BJ (cell line): ENCODE results near the gene MYH7. TPM values are rescaled to one million over a fixed set of nuclear protein-coding genes. Genes with fewer than 3 reads are reported as not detected.

Experiments used
- CTCF ChIA-PET: fragments of 350-600 bp; formaldehyde crosslinking; extraction: SDS; loops from one replicate; lab custom pipeline; 2021; ENCODE audit warnings: antibody characterized with exemption, inconsistent platforms; lab: Yijun Ruan, JAX
- POLR2A ChIA-PET: fragments of 300-600 bp; sonication (Branson Sonifier 250); formaldehyde crosslinking; extraction: SDS; loops from one replicate; lab custom pipeline; 2021; ENCODE audit warnings: antibody characterized with exemption; lab: Charles Lee
- DNase-seq: peaks from one replicate; pipeline ENCODE4 v3.0.0-alpha.2; 2011; ENCODE audit warnings: low read depth
- H3K27me3 ChIP-seq: 2 replicates; pipeline ENCODE4 v1.6.0; 2011; ENCODE audit warnings: low read length; ENCODE audit not compliant: control insufficient read depth, insufficient read depth
- H3K36me3 ChIP-seq: 2 replicates; pipeline ENCODE4 v1.5.1; 2011; ENCODE audit warnings: low read length; ENCODE audit not compliant: control insufficient read depth, insufficient read depth
- H3K4me3 ChIP-seq: 2 replicates; pipeline ENCODE4 v1.5.1; 2011; ENCODE audit warnings: low read depth, mild to moderate bottlenecking, control low read depth, low read length
- polyA plus RNA-seq: library from polyadenylated mRNA; depleted of rRNA; stranded (reverse); fragments of >200 nt; gene quantifications from 2 replicates; pipeline ENCODE4 v1.2.3, GENCODE V29; 2011
- TF ChIP-seq, protein P1 (sequence below): IDR thresholded peaks from 2 replicates; pipeline ENCODE4 v1.5.1; 2011; ENCODE audit warnings: low read depth, mild to moderate bottlenecking, control low read depth, inconsistent platforms, low read length, moderate library complexity; ENCODE audit not compliant: insufficient read depth

The MYH7 gene
- polyA plus RNA-seq, 1 experiment, result not detected

DNA sequence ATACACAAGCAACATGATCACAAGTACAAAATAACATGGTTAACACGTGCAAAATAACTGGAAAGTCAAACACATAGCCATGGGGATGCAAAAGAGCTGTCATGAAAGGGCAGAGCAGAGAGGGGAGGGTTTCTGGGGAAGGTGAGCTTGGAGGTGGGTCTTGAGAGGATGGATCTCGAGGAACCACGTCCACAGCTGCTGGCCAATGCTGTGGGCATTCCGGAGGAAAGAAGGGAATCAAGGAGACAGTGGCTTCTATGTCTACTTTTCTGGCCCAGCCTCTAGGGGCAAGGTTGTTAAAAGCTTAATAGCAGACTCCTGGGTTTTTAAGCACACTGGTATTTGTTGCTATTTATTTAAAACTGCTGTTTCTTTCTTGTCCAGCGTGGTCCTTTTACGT is 8.4 kb upstream of the MYH7 start:
- ChIA-PET CTCF (no interaction called here), POLR2A (no interaction called here)
- TF ChIP-seq, protein P1, sequence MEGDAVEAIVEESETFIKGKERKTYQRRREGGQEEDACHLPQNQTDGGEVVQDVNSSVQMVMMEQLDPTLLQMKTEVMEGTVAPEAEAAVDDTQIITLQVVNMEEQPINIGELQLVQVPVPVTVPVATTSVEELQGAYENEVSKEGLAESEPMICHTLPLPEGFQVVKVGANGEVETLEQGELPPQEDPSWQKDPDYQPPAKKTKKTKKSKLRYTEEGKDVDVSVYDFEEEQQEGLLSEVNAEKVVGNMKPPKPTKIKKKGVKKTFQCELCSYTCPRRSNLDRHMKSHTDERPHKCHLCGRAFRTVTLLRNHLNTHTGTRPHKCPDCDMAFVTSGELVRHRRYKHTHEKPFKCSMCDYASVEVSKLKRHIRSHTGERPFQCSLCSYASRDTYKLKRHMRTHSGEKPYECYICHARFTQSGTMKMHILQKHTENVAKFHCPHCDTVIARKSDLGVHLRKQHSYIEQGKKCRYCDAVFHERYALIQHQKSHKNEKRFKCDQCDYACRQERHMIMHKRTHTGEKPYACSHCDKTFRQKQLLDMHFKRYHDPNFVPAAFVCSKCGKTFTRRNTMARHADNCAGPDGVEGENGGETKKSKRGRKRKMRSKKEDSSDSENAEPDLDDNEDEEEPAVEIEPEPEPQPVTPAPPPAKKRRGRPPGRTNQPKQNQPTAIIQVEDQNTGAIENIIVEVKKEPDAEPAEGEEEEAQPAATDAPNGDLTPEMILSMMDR, result no peak
- DNase-seq, result no peak
- Histone ChIP-seq H3K36me3 (no peaks in the 10 kb centered on the region), H3K4me3 (no peak overlapping the region), H3K27me3 (peaks cover 5% of the 10 kb centered on the region)

DNA sequence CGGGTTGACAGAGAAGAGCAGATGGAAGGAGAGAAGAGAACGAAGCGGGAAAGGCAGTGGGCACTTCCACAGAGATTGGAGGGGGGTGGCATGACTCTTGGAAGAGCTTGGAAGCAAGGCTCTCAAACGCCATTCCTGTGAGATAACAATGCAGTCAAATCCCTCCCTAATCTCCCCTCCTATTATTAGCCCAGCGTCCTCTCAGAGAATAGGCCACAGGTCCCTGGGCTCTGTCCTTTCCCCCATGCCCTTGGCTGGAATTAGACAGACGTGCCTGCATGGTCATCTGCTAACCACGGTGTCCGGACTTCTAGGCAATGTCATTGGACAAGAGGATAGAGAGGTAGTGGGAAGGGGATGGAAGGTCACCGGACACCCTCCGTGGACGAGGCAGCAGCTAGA is 8.0 kb upstream of the MYH7 start:
- Histone ChIP-seq H3K4me3 (no peak overlapping the region), H3K36me3 (no peaks in the 10 kb centered on the region), H3K27me3 (peaks cover 5% of the 10 kb centered on the region)
- CTCF ChIA-PET, result no interaction called here
- TF ChIP-seq, protein P1, result no peak
- DNase-seq, result no peak
- POLR2A ChIA-PET, result no interaction called here

DNA sequence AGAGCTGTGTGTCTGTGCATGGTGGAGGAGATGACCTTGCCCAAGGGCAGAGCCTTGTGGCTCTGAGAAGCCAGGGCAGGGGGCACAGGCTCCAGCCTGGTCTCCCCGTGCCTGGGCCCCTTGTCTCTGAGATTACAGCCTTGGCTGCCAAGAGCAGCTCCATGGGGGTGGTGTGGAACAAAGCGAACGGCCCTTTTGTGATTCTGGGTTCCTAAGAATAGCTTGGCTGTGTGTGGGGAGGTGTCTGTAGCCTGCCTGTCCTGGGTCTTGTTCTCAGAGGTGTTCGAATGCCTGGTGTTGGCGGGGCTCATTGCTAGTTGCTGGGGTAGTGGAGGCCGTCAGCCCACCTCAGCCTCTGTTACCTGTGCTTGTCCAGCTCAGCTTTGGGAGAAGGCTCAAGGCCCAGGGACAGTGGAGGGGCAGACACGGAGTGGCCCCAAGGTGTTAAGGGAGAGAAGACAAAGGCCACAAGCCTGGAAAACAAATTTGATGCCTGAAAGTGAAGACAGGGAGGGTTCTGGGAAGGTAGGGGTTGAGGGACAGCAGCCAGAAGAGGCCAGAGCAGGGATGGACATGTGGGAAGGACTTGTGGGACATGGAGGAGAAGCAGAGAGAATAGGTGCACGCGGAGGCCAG is 7.4 kb upstream of the MYH7 start:
- no peak overlapping the region for H3K4me3 ChIP-seq
- POLR2A ChIA-PET, result no interaction called here
- no peak for DNase-seq
- CTCF ChIA-PET, result no interaction called here
- TF ChIP-seq, protein P1, result no peak
- no peaks in the 10 kb centered on the region for H3K36me3 ChIP-seq
- peaks cover 5% of the 10 kb centered on the region for H3K27me3 ChIP-seq

DNA sequence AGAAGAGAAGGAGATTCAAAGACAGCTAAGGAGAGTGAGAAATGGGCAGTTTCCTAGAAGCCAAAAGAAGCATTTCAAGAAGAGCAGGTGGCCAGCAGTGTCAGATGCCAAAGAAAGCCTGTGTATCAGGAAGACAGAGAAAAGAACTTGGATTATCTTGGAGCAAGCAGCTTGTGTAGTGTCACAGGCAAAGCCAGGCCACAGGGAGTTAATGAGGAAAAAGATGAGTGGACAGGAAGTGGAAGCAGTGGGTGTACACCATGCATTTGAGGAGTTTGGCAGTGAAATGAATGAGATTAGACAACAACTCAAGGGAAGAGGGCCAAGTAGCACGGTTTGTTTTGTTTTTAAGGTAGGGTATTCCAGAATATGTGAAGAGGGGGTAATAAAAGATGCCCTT is 5.6 kb upstream of the MYH7 start:
- ChIA-PET CTCF (no interaction called here), POLR2A (no interaction called here)
- DNase-seq, result no peak

DNA sequence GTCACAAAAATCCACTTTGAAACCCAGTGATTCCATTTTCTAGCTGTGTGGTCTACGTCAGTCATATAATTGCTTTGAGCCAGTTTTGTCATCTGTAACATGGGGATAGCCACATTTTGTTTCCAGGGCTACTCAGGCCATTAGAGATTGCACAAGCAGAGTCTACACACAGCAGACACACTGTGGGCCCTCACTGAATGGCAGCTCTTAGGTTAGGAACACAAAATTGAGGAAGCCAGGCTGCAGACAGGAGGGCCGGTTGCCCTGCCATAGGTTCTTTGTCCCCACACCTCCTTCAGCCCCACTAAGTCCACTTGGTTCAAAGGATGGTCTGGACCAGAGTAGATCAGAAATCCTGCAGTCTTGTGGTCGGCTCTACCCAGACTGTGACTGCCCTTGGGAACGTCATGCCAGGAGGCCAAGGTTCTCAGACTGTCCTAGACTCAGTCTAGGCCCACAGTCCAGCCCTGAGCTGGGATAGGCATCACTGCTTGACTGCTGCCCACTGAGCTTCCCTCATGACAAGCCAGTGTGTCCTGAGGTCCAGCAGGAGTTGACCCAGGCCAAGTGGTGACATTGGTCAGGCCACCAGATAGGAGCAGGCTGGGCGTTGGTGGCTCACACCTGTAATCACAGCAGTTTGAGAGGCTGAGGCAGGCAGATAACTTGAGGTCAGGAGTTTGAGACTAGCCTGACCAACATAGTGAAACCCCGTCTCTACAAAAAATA is 3.8 kb upstream of the MYH7 start:
- Histone ChIP-seq H3K36me3 (no peaks in the 10 kb centered on the region), H3K27me3 (peaks cover 7% of the 10 kb centered on the region), H3K4me3 (no peak overlapping the region)
- TF ChIP-seq, protein P1, result no peak
- no peak for DNase-seq
- CTCF ChIA-PET, result no interaction called here
- POLR2A ChIA-PET, result no interaction called here

More for the DNA sequence above, 5.6 kb upstream of the MYH7 start:
- peaks cover 8% of the 10 kb centered on the region for H3K27me3 ChIP-seq
- no peak overlapping the region for H3K4me3 ChIP-seq
- H3K36me3 ChIP-seq, result no peaks in the 10 kb centered on the region
- TF ChIP-seq, protein P1, result no peak
